Measurements from ENCODE around the gene RASSF4.

The RASSF4 gene

DNA sequence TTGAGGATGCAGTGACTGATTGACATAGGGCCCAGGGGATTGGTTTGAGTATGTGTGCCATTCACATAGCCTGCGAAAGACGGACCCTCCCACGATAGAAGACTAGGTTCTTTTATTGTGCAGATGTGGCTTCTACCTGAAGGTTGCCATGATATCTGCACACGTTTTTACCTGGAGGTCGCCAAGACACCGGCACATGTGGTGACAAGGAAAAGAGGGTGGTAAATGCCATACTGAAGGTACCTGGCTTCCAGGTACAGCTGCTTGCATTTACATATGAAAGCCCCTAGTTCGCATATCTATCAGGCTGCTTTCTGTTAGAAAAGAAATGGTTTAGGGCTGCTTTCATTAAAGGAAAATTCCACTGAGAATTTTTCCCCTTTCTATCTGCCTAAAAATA is 84.7 kb downstream of the RASSF4 start:
- H3K4me3 ChIP-seq (ENCODE audit: low read depth, low read length), result no peak overlapping the region
- in situ Hi-C loops (cut with HindIII; ENCODE audit: low sequenced_read_pairs), result no loop called here
- TF ChIP-seq, protein P1, sequence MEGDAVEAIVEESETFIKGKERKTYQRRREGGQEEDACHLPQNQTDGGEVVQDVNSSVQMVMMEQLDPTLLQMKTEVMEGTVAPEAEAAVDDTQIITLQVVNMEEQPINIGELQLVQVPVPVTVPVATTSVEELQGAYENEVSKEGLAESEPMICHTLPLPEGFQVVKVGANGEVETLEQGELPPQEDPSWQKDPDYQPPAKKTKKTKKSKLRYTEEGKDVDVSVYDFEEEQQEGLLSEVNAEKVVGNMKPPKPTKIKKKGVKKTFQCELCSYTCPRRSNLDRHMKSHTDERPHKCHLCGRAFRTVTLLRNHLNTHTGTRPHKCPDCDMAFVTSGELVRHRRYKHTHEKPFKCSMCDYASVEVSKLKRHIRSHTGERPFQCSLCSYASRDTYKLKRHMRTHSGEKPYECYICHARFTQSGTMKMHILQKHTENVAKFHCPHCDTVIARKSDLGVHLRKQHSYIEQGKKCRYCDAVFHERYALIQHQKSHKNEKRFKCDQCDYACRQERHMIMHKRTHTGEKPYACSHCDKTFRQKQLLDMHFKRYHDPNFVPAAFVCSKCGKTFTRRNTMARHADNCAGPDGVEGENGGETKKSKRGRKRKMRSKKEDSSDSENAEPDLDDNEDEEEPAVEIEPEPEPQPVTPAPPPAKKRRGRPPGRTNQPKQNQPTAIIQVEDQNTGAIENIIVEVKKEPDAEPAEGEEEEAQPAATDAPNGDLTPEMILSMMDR (IDR thresholded peaks at IDR 0.05; ENCODE audit: low read depth, low read length, missing control alignments), result no peak
- no peak for DNase-seq (ENCODE audit: low read depth)
